WERI-Rb-1 (cell line): ENCODE results near the gene NT5DC3.

Experiments used
- DNase-seq: peaks from one replicate; pipeline ENCODE4 v3.0.0-alpha.2; 2020
- H3K27ac ChIP-seq: fragments of 250-450 bp; sonication (Bioruptor Pico); 2 replicates; pipeline ENCODE4 v1.5.1; 2020; ENCODE audit warnings: mild to moderate bottlenecking, moderate library complexity
- H3K27me3 ChIP-seq: fragments of 250-450 bp; sonication (Bioruptor Pico); 2 replicates; pipeline ENCODE4 v1.5.1; 2021; ENCODE audit warnings: mild to moderate bottlenecking, low read depth, moderate library complexity; ENCODE audit not compliant: insufficient read depth, severe bottlenecking
- H3K36me3 ChIP-seq: fragments of 250-450 bp; sonication (Bioruptor Pico); 2 replicates; pipeline ENCODE4 v1.5.1; 2020; ENCODE audit warnings: mild to moderate bottlenecking, moderate library complexity
- H3K4me3 ChIP-seq: 2 replicates; pipeline ENCODE4 v1.5.1; 2011; ENCODE audit warnings: low read depth, mild to moderate bottlenecking, control low read depth, low read length
- H3K9me3 ChIP-seq: fragments of 250-450 bp; sonication (Bioruptor Pico); 2 replicates; pipeline ENCODE4 v1.5.1; 2021; ENCODE audit warnings: mild to moderate bottlenecking, moderate library complexity; ENCODE audit not compliant: severe bottlenecking
- CTCF ChIP-seq: IDR thresholded peaks from 2 replicates; pipeline ENCODE4 v1.5.1; 2011; ENCODE audit warnings: low read depth, mild to moderate bottlenecking, control low read depth, inconsistent platforms, low read length

The NT5DC3 gene

GRCh38 chr12:103798586-103798985 is 42.4 kb downstream of the NT5DC3 start:
- TF ChIP-seq CTCF: no peak
- no peak for DNase-seq
- H3K27ac ChIP-seq: no peak overlapping the region
- no peak overlapping the region for H3K4me3 ChIP-seq
- no peaks in the 10 kb centered on the region for H3K9me3 ChIP-seq
- H3K36me3 ChIP-seq: no peaks in the 10 kb centered on the region
- no peaks in the 10 kb centered on the region for H3K27me3 ChIP-seq

- Histone ChIP-seq H3K9me3 (no peaks in the 10 kb centered on the region), H3K27me3 (no peaks in the 10 kb centered on the region), H3K36me3 (no peaks in the 10 kb centered on the region), H3K27ac (no peak overlapping the region), H3K4me3 (no peak overlapping the region)
- no peak for TF ChIP-seq CTCF
- DNase-seq: no peak
Measured at GRCh38 chr12:103794309-103795213, 46.5 kb downstream of the NT5DC3 start.

- no peak for TF ChIP-seq CTCF
- Histone ChIP-seq H3K27me3 (no peaks in the 10 kb centered on the region), H3K4me3 (no peak overlapping the region), H3K9me3 (no peaks in the 10 kb centered on the region), H3K36me3 (no peaks in the 10 kb centered on the region), H3K27ac (no peak overlapping the region)
- no peak for DNase-seq
Measured at GRCh38 chr12:103793512-103794045, 47.5 kb downstream of the NT5DC3 start.

DNA sequence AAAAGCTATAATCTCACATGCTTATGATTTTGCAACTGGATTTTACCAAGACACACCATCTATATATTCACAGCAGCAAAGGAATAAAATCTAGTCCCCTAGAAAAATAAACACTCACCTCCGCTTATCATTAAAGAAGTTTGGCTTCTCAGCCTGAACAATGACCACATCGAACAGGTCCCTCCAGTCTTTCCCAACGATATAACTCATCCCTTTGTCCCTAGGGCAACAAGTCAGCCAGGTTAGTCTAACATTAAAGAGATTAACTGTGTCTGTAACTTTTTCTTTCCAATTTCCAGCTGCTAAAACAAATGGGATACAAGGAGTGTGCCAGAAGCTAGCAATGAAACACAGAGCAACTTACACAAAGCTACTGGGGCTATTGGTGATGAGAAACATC is 48.0 kb downstream of the NT5DC3 start:
- Histone ChIP-seq H3K9me3 (no peaks in the 10 kb centered on the region), H3K27me3 (no peaks in the 10 kb centered on the region), H3K36me3 (no peaks in the 10 kb centered on the region), H3K27ac (no peak overlapping the region), H3K4me3 (no peak overlapping the region)
- DNase-seq: no peak
- no peak for TF ChIP-seq CTCF

- TF ChIP-seq CTCF: no peak
- DNase-seq: no peak
- Histone ChIP-seq H3K27ac (no peak overlapping the region), H3K9me3 (no peaks in the 10 kb centered on the region), H3K36me3 (no peaks in the 10 kb centered on the region), H3K4me3 (no peak overlapping the region), H3K27me3 (no peaks in the 10 kb centered on the region)
Measured at GRCh38 chr12:103791350-103791920, 49.6 kb downstream of the NT5DC3 start.
